OCI-LY7 (cell line): ENCODE results near the gene APLP2. TPM values are rescaled to one million over a fixed set of nuclear protein-coding genes. Genes with fewer than 3 reads are reported as not detected.

Experiments used
- BruUV-seq: library from RNA; stranded (reverse); fragments of 400-500 nt; replicated peaks from 2 replicates; lab custom pipeline; 2021; lab: Mats Ljungman, UMichigan
- CTCF ChIA-PET: fragments of 300-600 bp; sonication (Branson Sonifier 250); formaldehyde crosslinking; loops from one replicate; lab custom pipeline; 2022; ENCODE audit warnings: antibody characterized with exemption; ENCODE audit not compliant: unreplicated experiment; lab: Charles Lee
- POLR2A ChIA-PET: fragments of 300-600 bp; sonication (Branson Sonifier 250); formaldehyde crosslinking; loops from one replicate; lab custom pipeline; 2022; ENCODE audit warnings: antibody characterized with exemption; lab: Charles Lee
- DNase-seq: peaks from one replicate; pipeline ENCODE4 v3.0.0-alpha.2; 2015; ENCODE audit warnings: low spot score
- H2AFZ ChIP-seq: fragments of 200-600 bp; sonication (generic), shearing (Covaris generic); 2 replicates; pipeline ENCODE4 v1.6.1; 2014; ENCODE audit warnings: mild to moderate bottlenecking, antibody characterized with exemption, low read length, moderate library complexity
- H3K27ac ChIP-seq: fragments of 200-600 bp; sonication (generic); 2 replicates; pipeline ENCODE4 v1.5.1; 2014; ENCODE audit warnings: mixed run types, low read depth, mild to moderate bottlenecking, moderate library complexity, low read length, inconsistent platforms; ENCODE audit not compliant: poor library complexity, severe bottlenecking
- H3K36me3 ChIP-seq: fragments of 200-600 bp; sonication (generic); 2 replicates; pipeline ENCODE4 v1.6.1; 2014; ENCODE audit warnings: mild to moderate bottlenecking, antibody characterized with exemption, low read length, moderate library complexity, mixed read lengths; ENCODE audit not compliant: insufficient read depth
- H3K4me1 ChIP-seq: fragments of 200-600 bp; sonication (generic); 2 replicates; pipeline ENCODE4 v1.5.1; 2014; ENCODE audit warnings: mild to moderate bottlenecking, low read length; ENCODE audit not compliant: insufficient read depth, poor library complexity, severe bottlenecking
- H3K4me2 ChIP-seq: fragments of 200-600 bp; sonication (generic); 2 replicates; pipeline ENCODE4 v1.6.1; 2014; ENCODE audit warnings: mild to moderate bottlenecking, low read length
- H3K4me3 ChIP-seq: fragments of 200-600 bp; sonication (generic); 2 replicates; pipeline ENCODE4 v1.5.1; 2014; ENCODE audit warnings: mild to moderate bottlenecking, low read depth, low read length; ENCODE audit not compliant: poor library complexity, severe bottlenecking
- H3K79me2 ChIP-seq: fragments of 200-600 bp; sonication (generic); 2 replicates; pipeline ENCODE4 v1.6.1; 2016; ENCODE audit warnings: low read depth, mild to moderate bottlenecking, low read length, moderate library complexity, mixed read lengths; ENCODE audit not compliant: insufficient read depth
- H3K9me2 ChIP-seq: fragments of 200-600 bp; sonication (generic); 2 replicates; pipeline ENCODE4 v1.6.1; 2016; ENCODE audit warnings: mild to moderate bottlenecking, low read length, mixed read lengths; ENCODE audit not compliant: insufficient read depth
- H3K9me3 ChIP-seq: fragments of 200-600 bp; sonication (generic); 2 replicates; pipeline ENCODE4 v1.6.1; 2014; ENCODE audit warnings: mild to moderate bottlenecking, mixed run types, low read length, mixed read lengths
- H4K20me1 ChIP-seq: fragments of 200-600 bp; sonication (generic); 2 replicates; pipeline ENCODE4 v1.6.1; 2014; ENCODE audit warnings: mild to moderate bottlenecking, antibody characterized with exemption, low read length, moderate library complexity, mixed read lengths; ENCODE audit not compliant: insufficient read depth
- EZH2phosphoT487 ChIP-seq: fragments of 200-600 bp; sonication (generic); IDR thresholded peaks from 2 replicates; pipeline ENCODE4 v1.6.1; 2018; ENCODE audit warnings: low read depth, borderline replicate concordance, mild to moderate bottlenecking, mixed run types, antibody characterized with exemption, low read length, moderate library complexity, mixed read lengths
- intact Hi-C: fragments of 100-400 bp; cut with micrococcal nuclease; formaldehyde crosslinking; loops from one replicate; pipeline ENCODE4 v1.10.0; 2022; ENCODE audit not compliant: unreplicated experiment
- total RNA-seq, 2 experiments: library from RNA; depleted of rRNA in 1 of 2; stranded (reverse); fragments of >200 nt in 1 of 2; shearing (Covaris generic) in 1 of 2; gene quantifications; 2 replicates each; pipeline ENCODE4 v1.2.3, GENCODE V29; 2014 to 2022
- TF ChIP-seq, protein P1 (sequence below): fragments of 200-600 bp; sonication (generic); conservative IDR thresholded peaks from 2 replicates; pipeline ENCODE4 v1.5.1; 2014; ENCODE audit warnings: mild to moderate bottlenecking, antibody characterized with exemption, low read length, moderate library complexity, mixed read lengths

The APLP2 gene
- total RNA-seq, 2 experiments from 2014 or later, result 147 to 284 TPM

DNA sequence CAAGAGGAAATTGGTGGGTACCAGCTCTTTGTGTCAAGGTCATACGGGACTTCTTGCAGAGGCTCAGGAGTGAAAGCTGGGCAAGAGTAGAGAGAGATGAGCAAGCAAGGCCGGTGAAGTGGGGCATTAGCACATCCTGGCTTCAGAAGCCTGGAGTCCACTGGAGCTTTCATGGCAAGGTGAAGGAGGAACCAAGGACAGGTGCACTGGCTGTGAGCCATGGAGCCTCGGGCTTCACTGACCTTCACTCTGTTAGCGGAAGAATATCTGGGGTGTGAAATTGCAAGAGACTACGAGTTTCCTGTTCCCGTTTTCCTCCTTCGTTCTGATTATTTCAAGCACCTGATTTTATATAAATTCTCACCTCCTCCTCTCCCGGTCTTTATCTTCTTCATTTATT is 64.0 kb downstream of the APLP2 start:
- Histone ChIP-seq H3K27ac (peak overlapping the region; percentile 27), H4K20me1 (0 out of 2 replicates have a peak, but pooled peaks cover 4% of the 10 kb centered on the region), H3K9me2 (no peaks in the 10 kb centered on the region), H3K36me3 (peaks cover 98% of the 10 kb centered on the region), H3K4me2 (no peak overlapping the region), H3K9me3 (no peaks in the 10 kb centered on the region), H2AFZ (no peak overlapping the region), H3K4me3 (no peak overlapping the region), H3K4me1 (peaks cover 23% of the 10 kb centered on the region), H3K79me2 (peaks cover 6% of the 10 kb centered on the region; the same call in 1 of the 2 replicates)
- DNase-seq, result no peak
- BruUV-seq, result no TSS peak
- CTCF ChIA-PET, result interaction anchor here (1.2 kb wide), 1 partner anchor 142 kb away, joined by 3 read pairs; no protein-coding TSS in a partner anchor
- intact Hi-C loops, result loop anchor here (10.0 kb wide), 1 partner anchor 369 kb away; no protein-coding TSS in a partner anchor
- POLR2A ChIA-PET, result interaction anchor here (0.6 to 4.5 kb wide), 5 partner anchors 18 to 142 kb away, joined by 3 to 41 read pairs (median 5); partner anchors contain the start of gene PRDM10
- no peak for TF ChIP-seq EZH2phosphoT487

GRCh38 chr11:130136107-130136506 is 66.4 kb downstream of the APLP2 start:
- Histone ChIP-seq H3K4me3 (no peak overlapping the region), H3K4me1 (peaks cover 23% of the 10 kb centered on the region), H3K4me2 (no peak overlapping the region), H4K20me1 (0 out of 2 replicates have a peak, but pooled peaks cover 4% of the 10 kb centered on the region), H3K9me2 (no peaks in the 10 kb centered on the region), H3K79me2 (peaks cover 6% of the 10 kb centered on the region; the same call in 1 of the 2 replicates), H3K27ac (no peak overlapping the region), H2AFZ (no peak overlapping the region), H3K36me3 (peaks cover 97% of the 10 kb centered on the region), H3K9me3 (no peaks in the 10 kb centered on the region)
- DNase-seq, result no peak
- BruUV-seq, result no TSS peak
- ChIA-PET CTCF (interaction anchor here (1.1 kb wide), 1 partner anchor 213 kb away, joined by 3 read pairs; no protein-coding TSS in a partner anchor), POLR2A (interaction anchor here (0.5 to 1.3 kb wide), 7 partner anchors 9 to 38 kb away, joined by 3 to 5 read pairs (median 3); no protein-coding TSS in a partner anchor)
- TF ChIP-seq, protein P1, sequence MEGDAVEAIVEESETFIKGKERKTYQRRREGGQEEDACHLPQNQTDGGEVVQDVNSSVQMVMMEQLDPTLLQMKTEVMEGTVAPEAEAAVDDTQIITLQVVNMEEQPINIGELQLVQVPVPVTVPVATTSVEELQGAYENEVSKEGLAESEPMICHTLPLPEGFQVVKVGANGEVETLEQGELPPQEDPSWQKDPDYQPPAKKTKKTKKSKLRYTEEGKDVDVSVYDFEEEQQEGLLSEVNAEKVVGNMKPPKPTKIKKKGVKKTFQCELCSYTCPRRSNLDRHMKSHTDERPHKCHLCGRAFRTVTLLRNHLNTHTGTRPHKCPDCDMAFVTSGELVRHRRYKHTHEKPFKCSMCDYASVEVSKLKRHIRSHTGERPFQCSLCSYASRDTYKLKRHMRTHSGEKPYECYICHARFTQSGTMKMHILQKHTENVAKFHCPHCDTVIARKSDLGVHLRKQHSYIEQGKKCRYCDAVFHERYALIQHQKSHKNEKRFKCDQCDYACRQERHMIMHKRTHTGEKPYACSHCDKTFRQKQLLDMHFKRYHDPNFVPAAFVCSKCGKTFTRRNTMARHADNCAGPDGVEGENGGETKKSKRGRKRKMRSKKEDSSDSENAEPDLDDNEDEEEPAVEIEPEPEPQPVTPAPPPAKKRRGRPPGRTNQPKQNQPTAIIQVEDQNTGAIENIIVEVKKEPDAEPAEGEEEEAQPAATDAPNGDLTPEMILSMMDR, result no peak
- TF ChIP-seq EZH2phosphoT487, result no peak
- intact Hi-C loops, result loop anchor here (10.0 kb wide), 1 partner anchor 371 kb away; no protein-coding TSS in a partner anchor

DNA sequence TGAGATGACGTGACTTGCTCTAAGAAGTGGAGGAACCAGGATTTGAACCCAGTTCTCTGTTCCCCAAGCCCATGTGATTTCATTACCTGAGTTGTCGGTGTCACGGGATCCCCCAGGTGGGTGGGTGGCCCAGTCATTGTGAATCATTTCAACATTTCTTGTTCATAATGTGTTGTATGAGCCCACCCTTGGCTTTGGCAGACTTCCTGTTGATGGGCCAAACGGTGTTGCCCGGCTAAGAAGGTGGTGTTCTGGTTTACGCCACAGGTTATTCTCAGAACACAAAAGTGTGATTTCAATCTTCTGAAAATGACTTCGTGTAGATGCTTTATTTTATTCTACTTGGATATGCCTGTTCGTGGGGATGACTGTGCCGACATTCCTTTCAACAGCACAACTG is 68.3 kb downstream of the APLP2 start:
- H4K20me1 ChIP-seq, result 0 out of 2 replicates have a peak, but pooled peaks cover 4% of the 10 kb centered on the region
- DNase-seq, result no peak
- H3K9me3 ChIP-seq, result no peaks in the 10 kb centered on the region
- peaks cover 5% of the 10 kb centered on the region for H3K4me1 ChIP-seq
- H2AFZ ChIP-seq, result no peak overlapping the region
- TF ChIP-seq EZH2phosphoT487, result no peak
- TF ChIP-seq, protein P1, result no peak
- peaks cover 97% of the 10 kb centered on the region for H3K36me3 ChIP-seq
- no peak overlapping the region for H3K4me2 ChIP-seq
- intact Hi-C loops, result loop anchor here (10.0 kb wide), 1 partner anchor 373 kb away; no protein-coding TSS in a partner anchor
- POLR2A ChIA-PET, result interaction anchor here (1.2 kb wide), 1 partner anchor 11 kb away, joined by 3 read pairs; no protein-coding TSS in a partner anchor
- no peaks in the 10 kb centered on the region for H3K79me2 ChIP-seq
- no peak overlapping the region for H3K4me3 ChIP-seq
- BruUV-seq, result no TSS peak
- no peaks in the 10 kb centered on the region for H3K9me2 ChIP-seq
- CTCF ChIA-PET, result no interaction called here
- H3K27ac ChIP-seq, result no peak overlapping the region
